IPS DF 4.7 (cell line): Measurements from ENCODE around the gene GPR142.

Experiments used
- DNase-seq: peaks from one replicate; pipeline ENCODE4 v3.0.0-alpha.2; 2013; ENCODE audit warnings: low spot score; ENCODE audit errors: extremely low read depth

Gene GPR142

DNA sequence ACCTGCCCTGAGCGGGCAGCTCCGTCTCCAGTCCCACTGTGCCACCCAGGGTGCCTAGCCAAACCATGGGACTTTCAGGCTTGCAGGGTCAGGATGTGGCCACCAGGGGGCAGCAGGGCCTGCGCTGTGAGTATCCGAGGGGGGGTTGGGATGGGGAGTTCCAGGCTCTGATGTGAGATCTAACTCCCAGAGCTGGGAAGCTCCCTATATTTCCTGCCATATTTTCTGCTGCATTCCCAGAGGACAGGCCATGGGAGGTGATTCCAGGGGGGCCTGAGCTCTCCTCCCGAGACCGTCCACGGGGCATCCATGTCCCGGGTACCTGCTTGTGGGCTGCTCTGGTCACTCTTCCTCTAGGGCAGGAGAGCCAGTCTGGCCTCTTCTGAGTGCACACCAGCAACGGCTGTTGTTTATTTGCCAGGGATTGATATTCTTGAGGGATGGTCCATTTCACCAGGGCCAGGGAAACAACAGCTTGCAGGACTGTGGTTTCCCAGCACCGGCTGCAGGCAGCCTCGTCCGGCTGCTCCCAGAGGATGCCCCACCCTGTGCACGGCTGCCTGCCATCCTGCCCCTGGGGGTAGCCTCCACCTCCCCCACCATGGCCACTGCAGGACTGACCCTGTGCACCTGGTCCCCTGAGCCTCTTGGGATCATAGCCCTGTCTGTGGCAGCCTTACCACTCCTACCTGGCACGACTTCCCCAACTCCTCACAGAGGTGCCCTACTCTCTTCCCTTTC lies 1.2 kb downstream of the GPR142 start:
- DNase-seq = no peak

DNA sequence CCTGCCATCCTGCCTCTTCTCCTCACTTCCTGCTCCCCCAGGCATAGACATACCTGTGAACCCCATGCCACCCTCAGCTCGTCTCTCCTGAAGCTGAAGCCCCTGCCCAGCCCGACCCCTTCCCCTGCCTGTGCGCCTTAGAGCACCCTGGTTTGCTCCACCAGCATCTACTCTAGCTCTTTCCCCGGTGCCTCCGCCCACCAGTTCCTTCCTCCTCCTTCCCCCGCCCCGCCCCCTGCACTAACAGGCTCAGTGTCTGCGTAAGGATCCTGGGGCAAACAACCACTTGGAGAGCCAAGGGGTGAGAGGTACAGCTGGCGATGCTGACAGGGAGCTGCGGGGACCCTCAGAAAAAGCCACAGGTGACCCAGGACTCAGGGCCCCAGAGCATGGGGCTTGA lies 1.9 kb downstream of the GPR142 start:
- no peak for DNase-seq

DNA sequence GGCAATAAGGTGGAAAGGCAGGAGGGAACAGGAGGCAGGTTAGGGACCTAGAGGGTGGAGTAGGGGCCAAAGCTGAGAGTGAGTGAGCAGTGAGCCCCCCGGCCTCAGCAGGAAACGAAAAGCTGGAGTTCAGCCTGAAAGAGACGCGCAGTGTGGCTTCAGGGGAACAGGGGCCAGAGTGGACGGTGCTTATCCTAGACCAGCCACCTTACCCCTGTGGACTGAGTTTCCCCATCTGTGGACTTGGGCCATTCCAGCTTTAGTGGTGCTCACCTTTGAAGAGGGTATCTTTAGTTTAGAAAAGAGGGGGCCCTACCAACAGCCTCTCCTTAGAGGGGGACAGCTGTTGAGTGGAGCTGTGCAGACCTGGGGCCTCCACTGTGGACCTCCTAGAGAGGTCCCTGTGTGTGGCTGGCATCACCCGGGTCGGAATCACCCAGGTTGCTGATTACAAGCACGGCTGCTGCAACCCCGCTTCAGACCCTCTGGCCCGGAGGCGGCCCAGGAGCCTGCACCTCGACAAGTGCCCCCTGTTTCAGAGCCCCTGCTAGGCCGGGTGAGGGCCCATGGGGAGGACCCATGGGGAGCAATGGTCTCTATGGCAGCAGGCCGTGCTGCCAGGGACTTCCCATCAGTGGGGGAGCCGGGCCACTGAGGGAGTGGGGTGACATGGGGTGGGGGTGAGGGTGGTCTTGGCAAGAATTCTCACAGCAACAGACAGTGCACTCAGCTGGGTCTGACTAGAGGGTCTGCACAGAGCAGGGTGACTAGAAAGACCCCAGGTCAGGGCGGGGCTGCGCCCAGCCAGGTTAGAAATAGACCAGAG lies 2.6 kb downstream of the GPR142 start:
- DNase-seq = no peak

DNA sequence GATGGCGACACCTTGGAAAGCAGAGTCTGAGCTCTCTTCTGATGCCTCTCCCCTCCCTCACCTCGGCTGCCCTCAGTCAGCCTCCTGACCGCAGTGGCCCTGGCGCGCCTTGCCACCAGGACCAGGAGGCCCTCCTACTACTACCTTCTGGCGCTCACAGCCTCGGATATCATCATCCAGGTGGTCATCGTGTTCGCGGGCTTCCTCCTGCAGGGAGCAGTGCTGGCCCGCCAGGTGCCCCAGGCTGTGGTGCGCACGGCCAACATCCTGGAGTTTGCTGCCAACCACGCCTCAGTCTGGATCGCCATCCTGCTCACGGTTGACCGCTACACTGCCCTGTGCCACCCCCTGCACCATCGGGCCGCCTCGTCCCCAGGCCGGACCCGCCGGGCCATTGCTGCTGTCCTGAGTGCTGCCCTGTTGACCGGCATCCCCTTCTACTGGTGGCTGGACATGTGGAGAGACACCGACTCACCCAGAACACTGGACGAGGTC lies 4.4 kb downstream of the GPR142 start:
- DNase-seq = no peak

DNA sequence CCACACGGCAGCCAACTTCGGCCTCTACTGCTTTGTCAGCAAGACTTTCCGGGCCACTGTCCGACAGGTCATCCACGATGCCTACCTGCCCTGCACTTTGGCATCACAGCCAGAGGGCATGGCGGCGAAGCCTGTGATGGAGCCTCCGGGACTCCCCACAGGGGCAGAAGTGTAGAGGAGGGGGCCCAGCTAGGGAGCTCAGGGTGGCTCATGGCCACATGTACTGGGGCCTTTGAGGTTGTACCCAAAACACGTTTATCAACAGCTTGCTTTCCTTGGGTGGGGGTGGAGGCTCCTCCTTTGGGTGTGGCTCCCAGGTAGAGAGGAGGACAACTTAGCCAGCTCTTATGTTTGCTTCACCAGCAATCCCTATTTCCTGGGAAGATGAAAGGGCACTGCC lies 5.1 kb downstream of the GPR142 start:
- no peak for DNase-seq

DNA sequence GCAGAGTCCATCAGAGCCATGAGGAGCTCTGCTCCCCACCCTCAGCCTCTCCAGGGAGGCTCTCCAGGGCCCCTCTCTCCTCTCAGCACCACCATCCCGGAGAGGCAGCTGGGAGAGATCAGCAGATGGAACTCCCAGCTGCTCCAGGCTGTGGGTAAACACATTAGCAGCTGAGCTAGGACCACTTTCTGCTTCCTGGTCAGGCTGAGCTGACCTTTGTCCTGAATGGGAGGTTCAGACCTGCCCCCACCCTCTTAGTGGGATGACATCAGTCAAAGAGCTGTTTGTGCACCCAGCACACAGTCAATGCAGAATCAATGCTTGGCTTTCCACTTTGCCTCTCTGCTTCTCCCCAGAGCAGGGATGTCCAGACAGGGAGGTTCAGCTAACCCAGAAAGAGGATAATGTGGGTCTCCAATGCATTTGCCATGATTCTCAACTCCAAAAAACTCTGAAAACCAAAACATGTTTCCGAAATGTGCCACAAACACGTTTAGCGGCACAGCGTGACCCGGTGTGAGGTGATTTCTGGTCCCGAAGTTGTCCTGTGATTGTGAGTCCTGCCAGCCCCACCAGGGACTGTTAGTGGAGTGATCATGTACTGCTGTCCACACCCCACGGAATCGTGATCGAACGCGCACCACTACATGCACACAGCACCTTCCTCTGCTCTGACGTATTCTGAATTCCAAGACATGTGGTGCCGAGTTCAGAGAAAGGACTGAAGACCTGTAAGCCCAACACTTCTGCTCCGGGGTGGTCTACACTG lies 6.7 kb downstream of the GPR142 start:
- DNase-seq = no peak

DNA sequence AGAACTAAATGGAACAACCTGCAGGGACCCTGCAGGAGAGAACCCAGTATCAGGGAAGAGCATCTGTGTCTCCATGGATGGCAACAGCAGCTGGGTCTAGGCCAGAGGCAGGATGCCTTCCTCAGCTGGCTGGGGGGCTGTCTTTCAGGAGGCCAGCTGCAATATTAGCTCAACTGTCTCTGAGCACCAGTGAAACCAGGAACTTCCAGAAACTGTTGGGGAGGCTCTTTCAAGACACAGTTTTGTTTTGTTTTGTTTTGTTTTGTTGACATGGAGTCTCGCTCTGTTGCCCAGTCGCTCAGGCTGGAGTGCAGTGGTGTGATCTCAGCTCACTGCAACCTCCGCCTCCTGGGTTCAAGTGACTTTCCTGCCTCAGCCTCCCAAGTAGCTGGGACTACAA lies 7.6 kb downstream of the GPR142 start:
- DNase-seq = no peak

DNA sequence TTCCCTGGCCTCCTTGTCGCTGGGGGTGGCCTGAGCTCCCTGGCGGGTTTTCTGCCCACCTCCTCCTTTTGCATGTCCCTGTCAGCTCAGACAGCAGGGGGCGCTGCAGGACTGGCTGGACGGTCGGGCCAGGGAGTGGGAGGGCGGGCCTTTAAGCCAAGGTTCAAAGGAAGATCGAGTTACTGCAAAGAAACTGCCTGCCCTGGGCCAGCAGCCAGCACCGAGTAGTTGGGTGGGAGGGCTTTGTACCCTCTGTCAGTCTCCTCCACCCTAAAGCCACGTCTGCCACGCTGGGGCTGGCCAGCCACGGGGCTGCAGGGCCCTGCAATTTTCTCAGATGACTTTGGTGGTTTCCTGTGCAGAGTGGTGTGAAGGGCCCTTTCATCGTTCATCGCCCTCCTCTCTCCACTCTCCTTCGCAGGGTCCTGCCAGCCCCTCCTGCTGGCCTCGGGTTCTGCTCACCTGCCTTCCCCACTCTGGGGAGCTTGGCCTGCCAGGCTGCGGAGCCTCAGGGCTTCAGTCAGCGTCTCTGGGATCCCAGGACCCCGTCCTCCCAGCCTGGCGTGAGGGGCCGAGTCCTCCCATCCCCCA lies 12.3 kb downstream of the GPR142 start:
- DNase-seq = no peak

DNA sequence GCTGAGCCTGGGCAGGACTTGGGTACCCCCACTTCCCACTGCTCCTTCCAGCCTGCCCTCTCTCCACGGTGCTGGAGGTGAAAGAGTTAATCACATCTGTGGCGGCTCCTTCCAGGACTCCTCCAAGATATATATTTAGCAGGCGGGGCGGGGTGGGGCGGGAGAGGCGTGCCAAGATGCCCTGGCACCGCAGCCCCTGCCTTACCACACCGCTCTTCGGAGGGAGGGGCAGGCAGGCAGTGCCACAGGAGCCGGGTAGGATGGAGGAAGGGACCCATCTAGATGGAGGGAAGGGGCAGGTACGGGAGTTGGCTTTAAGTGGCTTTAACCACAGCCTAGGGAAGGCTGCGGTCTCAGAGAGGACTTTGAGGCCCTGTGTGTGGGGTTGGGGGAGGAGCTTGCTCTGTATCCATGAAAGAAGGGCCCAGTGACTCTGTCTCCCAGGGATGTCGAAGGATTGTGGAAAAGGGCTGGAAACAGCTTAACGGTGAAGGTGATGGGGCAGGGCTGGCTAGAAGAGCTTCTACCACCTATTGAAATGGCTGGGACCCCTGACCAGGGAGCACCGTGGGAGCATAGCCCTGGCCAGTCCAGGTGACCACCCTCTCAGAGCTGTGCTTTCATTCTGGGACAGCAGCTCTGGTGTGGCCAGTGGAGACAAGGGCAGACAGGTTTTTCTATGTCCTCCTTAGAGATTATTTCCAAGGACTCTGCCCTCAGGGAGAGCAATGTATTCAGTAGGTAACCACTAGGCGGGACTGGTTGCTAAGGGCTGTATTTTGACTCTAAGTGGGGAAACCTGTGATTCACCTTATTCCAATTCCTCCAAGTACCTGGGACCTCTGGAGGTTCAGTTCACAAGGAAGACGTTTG lies 13.0 kb downstream of the GPR142 start:
- DNase-seq = no peak

DNA sequence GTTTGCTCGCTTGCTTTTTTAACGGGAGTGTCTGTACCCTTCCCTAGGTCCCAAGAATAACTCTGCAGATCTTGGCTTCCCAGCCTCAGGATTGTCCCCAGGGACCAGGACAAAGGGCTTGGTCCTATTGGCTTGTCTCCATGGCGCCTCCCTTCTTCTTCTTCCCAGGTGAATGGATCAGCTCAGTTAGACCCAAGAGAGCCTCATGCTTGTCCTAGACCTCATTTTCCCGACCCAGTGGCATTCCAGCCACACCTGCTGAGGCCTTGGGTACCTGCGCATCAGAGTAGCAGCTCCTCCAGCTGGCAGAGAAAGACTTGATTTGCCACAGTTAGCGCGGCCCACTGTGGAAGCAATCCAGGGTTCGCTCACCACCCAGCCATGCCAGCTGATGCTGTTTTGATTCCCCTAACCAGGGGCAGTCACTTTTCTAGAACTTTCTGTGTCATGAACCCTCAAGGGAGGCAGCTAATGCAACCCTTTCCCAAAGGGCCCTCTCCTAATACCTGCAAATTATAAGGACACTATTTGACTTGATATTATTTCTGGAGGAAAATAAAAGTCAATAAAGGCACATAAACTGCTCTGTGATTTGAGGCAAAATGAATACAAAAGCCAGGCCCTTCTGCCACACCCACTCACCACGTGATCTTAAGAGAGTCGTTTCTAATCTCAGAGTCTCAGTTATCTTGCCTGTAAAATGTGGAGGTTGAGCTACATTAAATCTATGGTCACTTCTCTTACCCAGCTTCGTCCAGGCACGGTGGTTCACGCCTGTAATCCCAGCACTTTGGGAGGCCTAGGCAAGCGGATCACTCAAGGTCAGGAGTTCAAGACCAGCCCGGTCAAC lies 13.9 kb downstream of the GPR142 start:
- no peak for DNase-seq

DNA sequence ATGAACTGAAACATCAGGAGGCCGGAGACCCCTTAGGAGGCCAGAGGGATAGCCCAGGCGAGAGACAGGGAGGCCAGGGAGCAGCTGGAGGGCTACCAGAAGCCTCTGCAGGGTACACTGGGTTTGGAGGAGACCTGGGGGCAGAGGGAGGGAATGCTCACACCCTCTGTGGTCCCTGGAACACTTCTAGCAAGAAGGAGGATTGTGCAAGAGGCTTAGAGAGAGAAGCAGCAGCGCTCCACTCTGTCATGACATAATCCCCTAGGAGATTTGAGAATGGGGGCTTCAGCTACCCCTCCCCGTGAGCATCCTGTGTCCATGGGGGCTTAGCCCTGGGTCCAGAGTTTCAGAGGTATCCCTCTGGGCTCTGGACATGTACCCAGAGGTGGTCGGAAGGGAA lies 15.8 kb downstream of the GPR142 start:
- no peak for DNase-seq

DNA sequence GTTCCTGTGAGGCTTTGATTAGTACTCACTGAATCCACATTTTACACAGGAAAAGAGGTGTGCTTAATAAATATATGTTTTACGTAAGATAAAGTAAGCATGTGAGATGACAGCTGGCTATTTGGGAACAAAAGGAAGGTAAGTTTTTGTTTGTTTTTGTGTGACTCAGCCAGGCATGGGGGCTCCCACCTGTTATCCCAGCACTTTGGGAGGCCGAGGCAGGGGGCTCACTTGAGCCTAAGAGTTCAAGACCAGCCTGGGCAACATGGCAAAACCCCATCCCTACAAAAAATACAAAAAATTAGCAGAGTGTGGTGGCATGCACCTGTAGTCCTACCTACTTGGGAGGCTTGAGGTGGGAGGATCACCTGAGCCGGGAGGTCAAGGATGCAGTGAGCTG lies 17.9 kb downstream of the GPR142 start:
- no peak for DNase-seq

DNA sequence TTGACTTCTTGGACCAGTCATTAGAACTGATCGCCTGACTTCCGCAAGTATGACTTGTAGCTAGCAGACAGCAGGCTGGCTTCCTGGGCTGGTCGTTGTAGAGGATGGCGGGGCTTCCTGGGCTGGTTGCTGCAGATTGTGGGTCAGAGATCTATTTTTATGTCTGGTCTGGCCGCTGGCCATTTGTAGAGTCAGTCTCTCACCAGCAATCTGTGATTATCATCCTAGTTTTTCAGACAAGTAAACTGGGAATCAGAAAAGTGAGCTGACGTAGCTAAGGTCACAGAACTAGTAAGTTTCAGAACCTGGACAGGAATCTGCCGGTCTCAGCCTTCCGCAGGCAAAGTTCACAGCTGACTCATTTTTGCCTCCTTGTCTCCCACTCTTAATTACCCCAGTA lies 19.1 kb downstream of the GPR142 start:
- no peak for DNase-seq

DNA sequence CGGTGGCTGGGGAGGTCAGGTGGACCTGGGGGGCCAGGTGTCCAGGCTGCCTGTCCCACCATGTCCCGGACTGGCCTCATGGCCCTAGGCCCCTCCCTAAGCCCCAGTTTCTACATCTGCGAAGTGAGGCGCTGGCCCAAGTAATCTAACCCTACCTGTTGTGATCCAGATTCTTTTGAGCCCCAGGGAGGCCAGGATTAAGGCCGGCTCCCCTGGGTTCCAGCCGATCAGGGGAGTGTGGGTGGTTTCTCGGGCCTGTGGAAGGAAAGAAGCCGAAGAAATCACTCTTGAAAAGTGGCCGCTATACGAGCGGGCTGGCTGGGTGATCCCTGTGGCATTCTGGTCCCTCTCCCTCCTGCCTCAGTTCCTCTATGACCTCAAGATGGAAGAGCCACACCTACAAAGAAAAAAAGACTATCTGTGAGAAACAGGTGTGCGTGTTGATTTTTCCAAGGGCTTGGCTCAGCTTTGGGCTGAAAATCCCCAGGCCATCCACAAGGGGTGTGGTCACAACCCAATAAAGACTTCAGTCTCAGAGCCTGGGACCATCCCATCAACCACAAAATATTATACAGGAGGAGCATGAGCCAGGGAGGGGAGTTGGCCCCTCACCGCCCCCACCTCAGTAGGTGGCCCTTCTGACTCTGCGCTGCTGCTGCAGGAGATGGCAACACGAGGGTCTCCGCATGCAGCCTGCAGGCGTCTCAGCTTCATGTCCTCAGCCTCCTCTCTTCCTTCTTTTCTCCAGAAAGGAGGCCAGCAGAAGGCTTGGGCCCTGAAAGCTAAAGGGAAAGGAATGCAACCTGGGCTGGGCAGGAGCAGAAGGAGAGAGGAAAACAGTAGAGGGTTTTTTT lies 20.3 kb downstream of the GPR142 start:
- no peak for DNase-seq

DNA sequence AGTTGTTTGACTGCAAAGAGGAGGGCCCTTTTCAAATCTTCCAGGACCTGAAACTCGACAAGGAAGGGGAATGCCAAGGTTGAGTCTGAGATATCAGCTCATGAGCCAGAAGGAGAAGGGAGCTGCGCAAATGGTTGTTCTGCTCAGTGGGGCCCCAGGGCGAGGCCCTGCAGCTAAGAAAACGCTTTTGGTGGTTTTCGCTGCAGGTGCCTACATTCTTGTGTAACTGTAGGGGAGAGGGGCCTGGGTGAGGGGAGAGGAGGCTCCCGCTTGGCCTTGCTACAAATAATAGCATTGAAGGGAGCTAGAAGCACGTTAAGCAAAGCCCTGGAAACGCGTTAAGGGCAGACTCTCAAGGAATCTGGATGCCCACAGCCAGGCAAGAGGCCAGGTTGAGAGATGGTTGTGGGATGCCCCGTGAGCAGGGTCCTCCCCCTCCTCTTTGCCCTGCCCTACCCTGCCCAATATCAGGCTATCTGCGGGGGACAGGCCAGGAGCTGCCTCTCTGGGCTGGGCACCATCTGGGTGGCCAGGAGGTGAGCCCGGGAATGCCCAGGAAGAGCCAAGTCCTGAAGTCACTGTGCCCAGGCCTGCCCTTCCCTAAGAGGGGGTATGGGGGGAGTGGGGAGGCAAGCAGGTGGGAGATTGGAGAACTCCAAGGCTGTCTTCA lies 21.9 kb downstream of the GPR142 start:
- DNase-seq = no peak

DNA sequence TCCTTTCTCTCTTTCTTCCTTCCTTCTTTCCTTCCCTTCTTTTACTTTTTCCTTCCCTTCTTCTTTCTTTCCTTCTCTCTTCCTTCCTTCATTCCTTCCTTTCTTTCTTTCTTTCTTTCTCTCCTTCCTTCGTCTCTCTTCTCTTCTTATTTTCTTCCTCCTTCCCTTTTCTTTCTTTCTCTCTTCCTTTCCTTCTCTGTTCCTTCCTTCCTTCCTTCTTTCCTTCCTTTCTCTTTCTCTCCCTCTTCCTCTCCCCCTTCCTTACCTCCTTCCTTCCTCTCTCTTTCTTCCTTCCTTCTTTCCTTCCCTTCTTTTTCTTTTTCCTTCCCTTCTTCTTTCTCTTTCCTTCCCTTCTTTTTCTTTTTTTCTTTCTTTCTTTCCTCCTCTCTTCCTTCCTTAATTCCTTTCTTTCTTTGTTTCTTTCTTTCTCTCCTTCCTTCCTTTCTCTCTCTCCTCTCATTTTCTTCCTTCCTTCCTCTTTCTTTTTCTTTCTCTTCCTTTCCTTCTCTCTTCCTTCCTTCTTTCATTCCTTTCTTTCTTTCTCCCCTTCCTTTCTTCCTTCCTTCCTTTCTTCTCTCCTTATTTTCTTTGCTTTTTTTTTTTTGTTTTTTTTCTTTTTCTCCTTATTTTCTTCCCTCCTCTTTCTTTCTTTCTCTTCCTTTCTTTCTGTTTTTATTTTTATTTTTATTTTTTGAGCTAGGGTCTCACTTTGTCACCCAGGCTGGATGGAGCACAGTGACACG lies 22.8 kb downstream of the GPR142 start:
- no peak for DNase-seq
